Cardiac muscle cell (in vitro differentiated cells and primary cell): ENCODE measurements around the gene WASL. TPM values are rescaled to one million over a fixed set of nuclear protein-coding genes. Genes with fewer than 3 reads are reported as not detected.

Source experiments
- DNase-seq, 2 donors: peaks; one replicate each; pipeline versions ENCODE4 v3.0.0 to v3.0.0-alpha.2; 2010 to 2017; ENCODE audit warnings: low read depth in 1 of 2, low spot score in 1 of 2
- H3K27ac ChIP-seq: fragments of 200-600 bp; sonication (generic); 2 replicates; pipeline ENCODE4 v1.5.1; 2016
- H3K27me3 ChIP-seq: fragments of 200-600 bp; sonication (generic); 2 replicates; pipeline ENCODE4 v1.6.0; 2016; ENCODE audit warnings: control low read depth
- H3K36me3 ChIP-seq: fragments of 200-600 bp; sonication (generic); 2 replicates; pipeline ENCODE4 v1.5.1; 2016; ENCODE audit warnings: control low read depth
- H3K4me1 ChIP-seq: fragments of 200-600 bp; sonication (generic); 2 replicates; pipeline ENCODE4 v1.8.1; 2017; ENCODE audit warnings: low read depth, mild to moderate bottlenecking, mixed run types
- H3K4me3 ChIP-seq: fragments of 200-600 bp; sonication (generic); 2 replicates; pipeline ENCODE4 v1.5.1; 2016; ENCODE audit warnings: mild to moderate bottlenecking
- H3K9me3 ChIP-seq: fragments of 200-600 bp; sonication (generic); 2 replicates; pipeline ENCODE4 v1.5.1; 2017; ENCODE audit warnings: low read depth, mild to moderate bottlenecking, control low read depth
- CTCF ChIP-seq: IDR thresholded peaks from 2 replicates; pipeline ENCODE4 v1.5.1; 2012; ENCODE audit warnings: low read depth, mild to moderate bottlenecking, low read length
- polyA plus RNA-seq: library from polyadenylated mRNA; unstranded; fragments of >200 nt; fragmentation: Nextera tagmentation; extraction: Ambion mirVana; gene quantifications from 2 replicates; pipeline ENCODE4 v1.2.1, GENCODE V29; 2016
- total RNA-seq: library from RNA; depleted of rRNA; stranded (reverse); fragments of >200 nt; gene quantifications from 2 replicates; pipeline ENCODE4 v1.2.3, GENCODE V29; 2016

Gene WASL
- total and polyA plus RNA-seq, 2 experiments from 2014 or later = 25.7 to 36.8 TPM

GRCh38 chr7:123674399-123675180 is 74.2 kb downstream of the WASL start:
- peak in 1 of 2 donors; percentile 25 for DNase-seq
- TF ChIP-seq CTCF = no peak
- H3K27ac ChIP-seq = peak overlapping the region; percentile 84
- peaks cover 19% of the 10 kb centered on the region for H3K4me1 ChIP-seq
- H3K27me3 ChIP-seq = no peaks in the 10 kb centered on the region
- H3K36me3 ChIP-seq = no peaks in the 10 kb centered on the region
- no peaks in the 10 kb centered on the region for H3K9me3 ChIP-seq
- no peak overlapping the region for H3K4me3 ChIP-seq

GRCh38 chr7:123673752-123674398 is 74.9 kb downstream of the WASL start:
- Histone ChIP-seq H3K4me1 (peaks cover 19% of the 10 kb centered on the region), H3K27me3 (no peaks in the 10 kb centered on the region), H3K9me3 (no peaks in the 10 kb centered on the region), H3K4me3 (no peak overlapping the region), H3K27ac (peak overlapping the region; percentile 84), H3K36me3 (no peaks in the 10 kb centered on the region)
- peak in 1 of 2 donors; percentile 26 for DNase-seq
- TF ChIP-seq CTCF = no peak

- Histone ChIP-seq H3K4me1 (peaks cover 19% of the 10 kb centered on the region), H3K9me3 (no peaks in the 10 kb centered on the region), H3K36me3 (no peaks in the 10 kb centered on the region), H3K27me3 (no peaks in the 10 kb centered on the region), H3K27ac (peak overlapping the region; percentile 84), H3K4me3 (no peak overlapping the region)
- no peak for DNase-seq
- TF ChIP-seq CTCF = no peak
These were observed 75.6 kb downstream of the WASL start for GRCh38 chr7:123673137-123673732.

GRCh38 chr7:123669485-123669884 is 79.3 kb downstream of the WASL start:
- Histone ChIP-seq H3K27me3 (no peaks in the 10 kb centered on the region), H3K9me3 (no peaks in the 10 kb centered on the region), H3K4me3 (no peak overlapping the region), H3K27ac (no peak overlapping the region), H3K36me3 (no peaks in the 10 kb centered on the region), H3K4me1 (peaks cover 19% of the 10 kb centered on the region)
- DNase-seq = no peak
- TF ChIP-seq CTCF = no peak

GRCh38 chr7:123666492-123666891 is 82.3 kb downstream of the WASL start:
- no peak overlapping the region for H3K4me3 ChIP-seq
- peaks cover 8% of the 10 kb centered on the region for H3K4me1 ChIP-seq
- no peaks in the 10 kb centered on the region for H3K9me3 ChIP-seq
- H3K36me3 ChIP-seq = no peaks in the 10 kb centered on the region
- TF ChIP-seq CTCF = no peak
- peak overlapping the region; percentile 69 for H3K27ac ChIP-seq
- H3K27me3 ChIP-seq = no peaks in the 10 kb centered on the region
- DNase-seq = no peak
